Measurements from ENCODE around the gene P4HA3. TPM values are rescaled to one million over a fixed set of nuclear protein-coding genes. Genes with fewer than 3 reads are reported as not detected.

P4HA3 gene
- total RNA-seq, 2 donors from 2014 or later: 4.4 to 5.7 TPM

DNA sequence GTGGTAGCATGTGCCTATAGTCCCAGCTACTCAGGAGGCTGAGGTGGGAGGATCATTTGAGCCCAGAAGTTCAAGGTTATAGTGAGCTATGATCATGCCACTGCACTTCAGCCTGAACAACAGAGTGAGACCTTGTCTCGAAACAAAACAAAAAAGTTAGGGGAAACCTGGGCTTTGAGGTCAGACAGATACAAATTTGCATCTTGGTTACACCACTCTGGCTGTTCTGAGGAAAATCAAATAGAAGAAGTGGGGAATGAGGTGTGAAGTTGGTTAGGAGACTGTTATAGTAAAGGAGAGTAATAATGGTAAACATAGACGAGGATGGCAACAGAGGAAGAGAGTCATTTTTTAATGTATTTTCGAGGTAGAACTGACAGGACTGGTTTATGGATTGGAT, 77.8 kb downstream of the P4HA3 start:
- ATAC-seq (ENCODE audit: insufficient number of reproducible peaks, low FRiP score, low read depth): no peak
- peaks cover 0 to 5% of the 10 kb centered on the region in 2 donors for H3K4me1 ChIP-seq (ENCODE audit: control insufficient read depth in 1 of 2, low read depth in 2 of 2)
- no peak for DNase-seq (ENCODE audit: low spot score)
- H3K27me3 ChIP-seq (replicated peaks; ENCODE audit: insufficient read depth): no peaks in the 10 kb centered on the region
- TF ChIP-seq, protein P1, sequence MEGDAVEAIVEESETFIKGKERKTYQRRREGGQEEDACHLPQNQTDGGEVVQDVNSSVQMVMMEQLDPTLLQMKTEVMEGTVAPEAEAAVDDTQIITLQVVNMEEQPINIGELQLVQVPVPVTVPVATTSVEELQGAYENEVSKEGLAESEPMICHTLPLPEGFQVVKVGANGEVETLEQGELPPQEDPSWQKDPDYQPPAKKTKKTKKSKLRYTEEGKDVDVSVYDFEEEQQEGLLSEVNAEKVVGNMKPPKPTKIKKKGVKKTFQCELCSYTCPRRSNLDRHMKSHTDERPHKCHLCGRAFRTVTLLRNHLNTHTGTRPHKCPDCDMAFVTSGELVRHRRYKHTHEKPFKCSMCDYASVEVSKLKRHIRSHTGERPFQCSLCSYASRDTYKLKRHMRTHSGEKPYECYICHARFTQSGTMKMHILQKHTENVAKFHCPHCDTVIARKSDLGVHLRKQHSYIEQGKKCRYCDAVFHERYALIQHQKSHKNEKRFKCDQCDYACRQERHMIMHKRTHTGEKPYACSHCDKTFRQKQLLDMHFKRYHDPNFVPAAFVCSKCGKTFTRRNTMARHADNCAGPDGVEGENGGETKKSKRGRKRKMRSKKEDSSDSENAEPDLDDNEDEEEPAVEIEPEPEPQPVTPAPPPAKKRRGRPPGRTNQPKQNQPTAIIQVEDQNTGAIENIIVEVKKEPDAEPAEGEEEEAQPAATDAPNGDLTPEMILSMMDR (IDR thresholded peaks at IDR 0.05): no peak
- H3K36me3 ChIP-seq: peaks cover 19% of the 10 kb centered on the region
- H3K9me3 ChIP-seq: no peaks in the 10 kb centered on the region
- no peak overlapping the region for H3K27ac ChIP-seq
- no peak overlapping the region for H3K4me3 ChIP-seq

DNA sequence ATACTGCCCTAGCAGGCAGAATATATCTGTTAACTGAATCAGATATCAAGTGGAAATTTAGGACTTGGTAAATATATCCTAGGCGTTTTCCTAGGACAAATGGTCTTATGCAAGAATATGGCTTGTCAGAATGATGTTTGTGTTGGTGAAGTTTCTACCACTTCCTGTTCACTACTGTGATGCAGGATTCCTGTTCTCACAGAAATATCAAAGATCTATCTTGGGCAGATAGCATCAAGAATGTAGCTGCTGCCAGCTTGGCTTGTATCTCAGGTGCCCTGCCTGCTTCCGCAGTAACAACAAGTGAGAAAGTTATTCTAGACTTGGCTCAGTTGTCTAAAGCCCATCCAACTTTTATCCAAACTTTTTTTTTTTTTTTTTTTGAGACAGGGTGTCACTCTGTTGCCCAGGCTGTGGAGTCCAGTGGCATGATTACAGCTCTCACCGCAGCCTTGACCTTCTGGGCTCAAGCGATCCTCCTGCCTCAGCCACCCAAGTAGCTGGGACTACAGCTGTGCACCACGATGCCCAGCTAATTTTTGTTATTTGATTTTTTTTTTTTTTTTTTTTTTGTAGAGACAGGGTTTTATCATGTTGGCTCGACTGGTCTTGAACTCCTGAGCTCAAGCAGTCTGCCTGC, 79.0 kb downstream of the P4HA3 start:
- no peak for ATAC-seq (ENCODE audit: insufficient number of reproducible peaks, low FRiP score, low read depth)
- Histone ChIP-seq H3K36me3 (peaks cover 19% of the 10 kb centered on the region), H3K4me1 (ENCODE audit: control insufficient read depth in 1 of 2, low read depth in 2 of 2) (peaks cover 0 to 5% of the 10 kb centered on the region in 2 donors), H3K27ac (no peak overlapping the region), H3K9me3 (no peaks in the 10 kb centered on the region), H3K4me3 (no peak overlapping the region), H3K27me3 (replicated peaks; ENCODE audit: insufficient read depth) (no peaks in the 10 kb centered on the region)
- TF ChIP-seq, protein P1 (IDR thresholded peaks at IDR 0.05): no peak
- DNase-seq (ENCODE audit: low spot score): no peak

DNA sequence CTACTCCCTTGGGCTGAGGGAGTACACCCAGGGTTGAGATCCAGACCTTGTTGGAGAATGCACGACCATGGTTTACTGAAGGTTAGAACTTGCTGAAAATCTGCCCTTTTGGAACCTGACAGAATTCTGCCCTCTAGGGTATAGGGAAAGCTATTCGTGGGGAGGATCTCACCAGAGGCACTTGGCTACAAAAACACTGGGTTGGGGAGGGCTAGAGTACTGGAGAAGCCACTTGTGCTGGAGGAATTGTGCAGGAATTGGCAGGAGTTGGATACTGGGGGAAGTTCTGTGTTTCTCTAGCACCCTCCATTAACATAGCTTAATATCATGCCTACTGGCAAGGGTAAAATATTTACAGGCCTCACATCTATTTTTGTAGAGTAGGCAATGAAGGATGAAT, 84.5 kb downstream of the P4HA3 start:
- Histone ChIP-seq H3K4me1 (ENCODE audit: control insufficient read depth in 1 of 2, low read depth in 2 of 2) (no peaks in the 10 kb centered on the region), H3K27me3 (replicated peaks; ENCODE audit: insufficient read depth) (no peaks in the 10 kb centered on the region), H3K36me3 (peaks cover 5% of the 10 kb centered on the region), H3K27ac (no peak overlapping the region), H3K9me3 (no peaks in the 10 kb centered on the region), H3K4me3 (no peak overlapping the region)
- no peak for ATAC-seq (ENCODE audit: insufficient number of reproducible peaks, low FRiP score, low read depth)
- TF ChIP-seq, protein P1 (IDR thresholded peaks at IDR 0.05): no peak
- no peak for DNase-seq (ENCODE audit: low spot score)

DNA sequence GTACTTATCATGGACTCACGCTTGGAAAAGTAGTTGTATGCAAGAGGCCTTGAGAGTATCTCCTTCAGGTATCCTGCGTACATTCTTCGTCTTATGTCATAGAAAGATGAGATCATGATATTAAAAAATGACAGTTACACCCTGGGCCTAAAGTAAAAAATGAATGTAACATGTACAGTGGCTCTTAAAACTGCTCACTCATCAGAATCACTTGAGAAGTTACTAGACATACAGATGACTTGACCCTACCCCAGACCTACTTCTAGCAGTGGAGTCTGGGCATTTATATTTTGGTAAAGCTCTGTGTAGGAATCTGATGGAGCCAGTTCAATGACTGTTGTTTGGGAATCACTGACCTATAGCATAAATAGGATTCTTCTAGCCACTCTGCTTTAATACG, 85.9 kb downstream of the P4HA3 start:
- H3K4me3 ChIP-seq: no peak overlapping the region
- ATAC-seq (ENCODE audit: insufficient number of reproducible peaks, low FRiP score, low read depth) (no peak), DNase-seq (ENCODE audit: low spot score) (no peak)
- no peaks in the 10 kb centered on the region for H3K27me3 ChIP-seq (replicated peaks; ENCODE audit: insufficient read depth)
- TF ChIP-seq, protein P1 (IDR thresholded peaks at IDR 0.05): no peak
- H3K27ac ChIP-seq: no peak overlapping the region
- no peaks in the 10 kb centered on the region for H3K4me1 ChIP-seq (ENCODE audit: control insufficient read depth in 1 of 2, low read depth in 2 of 2)
- H3K36me3 ChIP-seq: peaks cover 5% of the 10 kb centered on the region
- no peaks in the 10 kb centered on the region for H3K9me3 ChIP-seq

DNA sequence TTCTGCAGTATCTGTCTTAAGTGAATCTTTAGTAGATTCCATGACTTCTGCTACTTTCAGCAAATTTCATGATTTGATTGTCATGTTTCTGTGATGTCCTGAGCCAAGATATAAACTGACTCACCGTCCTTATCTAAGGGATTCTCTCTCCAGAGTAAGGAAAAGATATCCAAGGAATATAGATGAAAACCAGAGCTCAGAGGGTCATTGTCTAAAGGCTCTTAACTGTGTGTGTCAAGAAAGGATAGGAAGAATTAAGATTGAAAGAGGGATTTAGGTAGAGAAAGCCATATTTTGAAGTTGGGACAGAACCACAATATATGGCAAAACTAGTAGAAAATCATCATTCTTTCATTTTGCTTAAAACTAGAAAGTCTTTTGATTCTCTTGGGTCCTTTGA, 89.6 kb downstream of the P4HA3 start:
- no peak for ATAC-seq (ENCODE audit: insufficient number of reproducible peaks, low FRiP score, low read depth)
- no peak for DNase-seq (ENCODE audit: low spot score)
- H3K27ac ChIP-seq: no peak overlapping the region
- TF ChIP-seq, protein P1 (IDR thresholded peaks at IDR 0.05): no peak
- H3K36me3 ChIP-seq: no peaks in the 10 kb centered on the region
- H3K4me1 ChIP-seq (ENCODE audit: control insufficient read depth in 1 of 2, low read depth in 2 of 2): no peaks in the 10 kb centered on the region
- H3K27me3 ChIP-seq (replicated peaks; ENCODE audit: insufficient read depth): no peaks in the 10 kb centered on the region
- H3K9me3 ChIP-seq: no peaks in the 10 kb centered on the region
- H3K4me3 ChIP-seq: no peak overlapping the region
